CD4-positive, alpha-beta T cell (primary cell): ENCODE data around the gene CIRBP. TPM values are rescaled to one million over a fixed set of nuclear protein-coding genes. Genes with fewer than 3 reads are reported as not detected.

Experiments
- ATAC-seq: fragments of 200-7000 bp; cut with Tn5 transposase; one replicate; pipeline ENCODE4 v1.10.0; 2022; ENCODE audit warnings: mild to moderate bottlenecking; ENCODE audit not compliant: poor library complexity
- CTCF ChIA-PET: fragments of 350-600 bp; sonication (Branson Sonifier 250); formaldehyde crosslinking; loops from one replicate; lab custom pipeline; 2021; ENCODE audit warnings: antibody characterized with exemption, inconsistent platforms; lab: Charles Lee
- POLR2A ChIA-PET: fragments of 350-600 bp; sonication (Branson Sonifier 250); formaldehyde crosslinking; loops from one replicate; lab custom pipeline; 2021; ENCODE audit warnings: antibody characterized with exemption, inconsistent platforms; lab: Charles Lee
- DNase-seq, 14 experiments: peaks; one replicate each; pipeline ENCODE4 v3.0.0-alpha.2; 2013 to 2020; ENCODE audit warnings: mixed read lengths in 2 of 14
- H3K27ac ChIP-seq, 2 donors: one replicate each; pipeline versions ENCODE4 v1.5.1 to v1.7.0; 2013; ENCODE audit warnings: low read length in 2 of 2, low read depth in 1 of 2, mild to moderate bottlenecking in 1 of 2
- H3K27me3 ChIP-seq, 2 experiments: 1 replicate in 1 of 2; 2 replicates in 1 of 2; pipeline versions ENCODE4 v1.6.1 to v1.7.0; 2013; ENCODE audit warnings: low read length in 2 of 2, control low read depth in 1 of 2, mild to moderate bottlenecking in 1 of 2, moderate library complexity in 1 of 2; ENCODE audit not compliant: insufficient read depth in 2 of 2, control insufficient read depth in 1 of 2
- H3K36me3 ChIP-seq: one replicate; pipeline ENCODE4 v1.6.1; 2013; ENCODE audit warnings: low read length, control low read depth; ENCODE audit not compliant: insufficient read depth
- H3K4me1 ChIP-seq: one replicate; pipeline ENCODE4 v1.6.1; 2013; ENCODE audit warnings: low read length, control low read depth; ENCODE audit not compliant: insufficient read depth
- H3K4me3 ChIP-seq: one replicate; pipeline ENCODE4 v1.5.1; 2013; ENCODE audit warnings: mild to moderate bottlenecking, low read length, moderate library complexity
- H3K9me3 ChIP-seq, 2 experiments: 1 replicate in 1 of 2; 2 replicates in 1 of 2; pipeline versions ENCODE4 v1.6.1 to v1.7.0; 2013; ENCODE audit warnings: low read length in 2 of 2, mild to moderate bottlenecking in 2 of 2, control low read depth in 1 of 2, moderate library complexity in 1 of 2; ENCODE audit not compliant: control insufficient read depth in 1 of 2, insufficient read depth in 1 of 2
- H3K27ac Mint-ChIP-seq: one replicate; pipeline ENCODE4 v1.8.0; 2020; ENCODE audit warnings: mixed read lengths
- H3K27me3 Mint-ChIP-seq: one replicate; pipeline ENCODE4 v1.8.0; 2021; ENCODE audit warnings: mixed read lengths
- H3K36me3 Mint-ChIP-seq: one replicate; pipeline ENCODE4 v1.8.0; 2021; ENCODE audit warnings: low read depth, mixed read lengths
- H3K4me1 Mint-ChIP-seq: one replicate; pipeline ENCODE4 v1.8.0; 2021; ENCODE audit warnings: low read depth, mixed read lengths
- H3K4me3 Mint-ChIP-seq: one replicate; pipeline ENCODE4 v1.8.0; 2020; ENCODE audit warnings: mild to moderate bottlenecking, mixed read lengths
- H3K9me3 Mint-ChIP-seq: one replicate; pipeline ENCODE4 v1.8.0; 2020; ENCODE audit warnings: mixed read lengths
- intact Hi-C, 2 experiments: fragments of 100-400 bp; cut with DNase I in 1 of 2; cut with micrococcal nuclease in 1 of 2; formaldehyde crosslinking; loops; one replicate each; pipeline versions ENCODE4 v1.15.1 to v1.9.0; 2023 to 2025; cut with DNase I, micrococcal nuclease
- total RNA-seq, 174 experiments: library from RNA in 2 of 174; stranded (reverse) in 2 of 174; gene quantifications; one replicate each; pipeline ENCODE4 v1.2.3 and lab custom pipeline; 2021 to 2026
- TF ChIP-seq, protein P1 (sequence below): fragments of 200-600 bp; IDR thresholded peaks from one replicate; pipeline ENCODE4 v1.8.0; 2022; ENCODE audit warnings: antibody characterized with exemption, mild to moderate bottlenecking

CIRBP gene
- total RNA-seq, 2 experiments from 2014 or later, result 614 to 628 TPM

DNA sequence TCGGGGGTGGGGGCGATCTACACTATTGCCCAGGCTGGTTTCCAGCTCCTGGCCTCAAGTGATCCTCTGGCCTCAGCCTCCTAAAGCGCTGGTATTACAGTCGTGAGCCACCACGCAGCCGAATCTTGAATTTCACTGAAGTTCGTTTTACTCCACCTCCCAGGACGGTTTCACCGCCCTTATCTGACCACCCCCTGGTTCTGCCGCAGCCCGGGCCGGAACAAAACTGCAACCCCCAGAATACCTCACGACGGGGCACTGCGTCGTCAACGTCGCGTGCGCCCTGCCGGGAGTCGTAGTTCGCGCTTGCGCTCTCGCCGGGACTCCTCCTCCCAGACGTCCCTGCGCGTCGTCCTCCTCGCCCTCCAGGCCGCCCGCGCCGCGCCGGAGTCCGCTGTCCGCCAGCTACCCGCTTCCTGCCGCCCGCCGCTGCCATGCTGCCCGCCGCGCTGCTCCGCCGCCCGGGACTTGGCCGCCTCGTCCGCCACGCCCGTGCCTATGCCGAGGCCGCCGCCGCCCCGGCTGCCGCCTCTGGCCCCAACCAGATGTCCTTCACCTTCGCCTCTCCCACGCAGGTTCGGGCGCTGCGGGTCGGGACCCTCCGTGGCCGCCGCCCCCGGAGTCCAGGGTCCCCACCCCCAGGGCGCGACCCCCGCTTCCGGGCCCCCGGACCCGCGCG, 27.6 kb upstream of the CIRBP start, which contains the start of gene ATP5F1D:
Gene ATP5F1D (plus strand): TSS at position 335 of the 679 bp plus-strand sequence. CDS start 100 bp downstream, at position 435.
- H3K4me1 Mint-ChIP-seq, result peaks cover 31% of the 10 kb centered on the region
- H3K27me3 Mint-ChIP-seq, result peaks cover 13% of the 10 kb centered on the region
- peak within 1 kb of the TSS; percentile 91 for H3K4me3 Mint-ChIP-seq
- Histone ChIP-seq H3K9me3 (peaks cover 0 to 4% of the 10 kb centered on the region in 2 experiments), H3K4me3 (peak within 1 kb of the TSS; percentile 53), H3K36me3 (peaks cover 7% of the 10 kb centered on the region), H3K27me3 (peaks cover 6% of the 10 kb centered on the region in 2 experiments), H3K4me1 (peaks cover 78% of the 10 kb centered on the region), H3K27ac (peak within 1 kb of the TSS in 1 of 2 donors; percentile 25)
- peak; percentile 82 to 96 (median 92) for DNase-seq
- ChIA-PET CTCF (interaction anchor here (1.0 to 1.9 kb wide), 5 partner anchors 25 to 321 kb away, joined by 3 to 7 read pairs (median 3); no protein-coding TSS in a partner anchor), POLR2A (interaction anchor here (1.5 to 7.9 kb wide), 3 partner anchors 26 to 128 kb away, joined by 4 to 476 read pairs (median 8); partner anchors contain the start of genes CIRBP and FAM174C)
- peaks cover 4% of the 10 kb centered on the region for H3K36me3 Mint-ChIP-seq
- peak within 1 kb of the TSS; percentile 89 for H3K27ac Mint-ChIP-seq
- TF ChIP-seq, protein P1, sequence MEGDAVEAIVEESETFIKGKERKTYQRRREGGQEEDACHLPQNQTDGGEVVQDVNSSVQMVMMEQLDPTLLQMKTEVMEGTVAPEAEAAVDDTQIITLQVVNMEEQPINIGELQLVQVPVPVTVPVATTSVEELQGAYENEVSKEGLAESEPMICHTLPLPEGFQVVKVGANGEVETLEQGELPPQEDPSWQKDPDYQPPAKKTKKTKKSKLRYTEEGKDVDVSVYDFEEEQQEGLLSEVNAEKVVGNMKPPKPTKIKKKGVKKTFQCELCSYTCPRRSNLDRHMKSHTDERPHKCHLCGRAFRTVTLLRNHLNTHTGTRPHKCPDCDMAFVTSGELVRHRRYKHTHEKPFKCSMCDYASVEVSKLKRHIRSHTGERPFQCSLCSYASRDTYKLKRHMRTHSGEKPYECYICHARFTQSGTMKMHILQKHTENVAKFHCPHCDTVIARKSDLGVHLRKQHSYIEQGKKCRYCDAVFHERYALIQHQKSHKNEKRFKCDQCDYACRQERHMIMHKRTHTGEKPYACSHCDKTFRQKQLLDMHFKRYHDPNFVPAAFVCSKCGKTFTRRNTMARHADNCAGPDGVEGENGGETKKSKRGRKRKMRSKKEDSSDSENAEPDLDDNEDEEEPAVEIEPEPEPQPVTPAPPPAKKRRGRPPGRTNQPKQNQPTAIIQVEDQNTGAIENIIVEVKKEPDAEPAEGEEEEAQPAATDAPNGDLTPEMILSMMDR, result no peak
- ATAC-seq, result peak; percentile 63
- intact Hi-C loops, result loop anchor here in 1 of 2 experiments (5.0 to 10.0 kb wide), 3 partner anchors 49 to 447 kb away; partner anchors contain the start of genes CNN2, PTBP1, RNU6-2 and TMEM259
- no peaks in the 10 kb centered on the region for H3K9me3 Mint-ChIP-seq

DNA sequence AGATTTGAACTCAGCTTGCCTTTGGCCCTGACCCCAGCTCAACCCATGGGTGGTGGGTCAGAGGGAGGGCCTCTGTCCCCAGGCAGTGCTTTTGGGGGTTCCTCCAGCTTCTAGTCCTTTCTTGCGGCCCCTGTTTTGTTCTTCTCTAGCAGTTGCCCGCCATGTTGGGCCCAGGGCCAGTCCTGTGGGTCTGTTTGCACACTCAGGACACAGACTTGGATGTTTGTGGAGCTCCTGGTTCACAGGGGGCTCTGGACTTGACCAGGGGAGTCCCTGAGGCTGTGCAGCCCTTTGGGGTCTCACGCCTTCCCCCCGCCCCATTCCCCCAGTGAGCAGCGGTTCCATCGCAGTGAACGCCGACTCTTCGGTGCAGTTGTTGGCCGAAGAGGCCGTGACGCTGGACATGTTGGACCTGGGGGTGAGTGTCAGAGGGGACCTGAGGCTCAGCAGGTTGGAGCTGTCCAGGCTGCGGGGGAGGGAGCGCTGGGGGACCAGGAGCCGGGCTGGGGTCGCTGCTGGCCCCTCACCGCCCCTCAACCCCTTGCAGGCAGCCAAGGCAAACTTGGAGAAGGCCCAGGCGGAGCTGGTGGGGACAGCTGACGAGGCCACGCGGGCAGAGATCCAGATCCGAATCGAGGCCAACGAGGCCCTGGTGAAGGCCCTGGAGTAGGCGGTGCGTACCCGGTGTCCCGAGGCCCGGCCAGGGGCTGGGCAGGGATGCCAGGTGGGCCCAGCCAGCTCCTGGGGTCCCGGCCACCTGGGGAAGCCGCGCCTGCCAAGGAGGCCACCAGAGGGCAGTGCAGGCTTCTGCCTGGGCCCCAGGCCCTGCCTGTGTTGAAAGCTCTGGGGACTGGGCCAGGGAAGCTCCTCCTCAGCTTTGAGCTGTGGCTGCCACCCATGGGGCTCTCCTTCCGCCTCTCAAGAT, 25.1 kb upstream of the CIRBP start:
- no peak overlapping the region for H3K4me3 ChIP-seq

More for the DNA sequence above, 25.1 kb upstream of the CIRBP start:
- H3K4me1 ChIP-seq, result peaks cover 71% of the 10 kb centered on the region
- Mint-ChIP-seq H3K27me3 (peaks cover 4% of the 10 kb centered on the region), H3K27ac (peak overlapping the region; percentile 82), H3K4me1 (peaks cover 22% of the 10 kb centered on the region), H3K36me3 (peaks cover 4% of the 10 kb centered on the region), H3K9me3 (no peaks in the 10 kb centered on the region), H3K4me3 (peak overlapping the region; percentile 84)
- CTCF ChIA-PET, result interaction anchor here (0.6 to 3.1 kb wide), 30 partner anchors 9 to 248 kb away, joined by 3 to 255 read pairs (median 6); partner anchors contain the start of genes ABCA7, ARHGAP45, CIRBP and CNN2
- no peak overlapping the region for H3K27ac ChIP-seq
- TF ChIP-seq, protein P1, result peak; percentile 85
- peaks cover 7% of the 10 kb centered on the region for H3K36me3 ChIP-seq
- DNase-seq, result peak; percentile 79 to 92 (median 86)
- intact Hi-C loops, result loop anchor here (1.0 to 10.0 kb wide), 5 partner anchors 22 to 449 kb away; partner anchors contain the start of genes CNN2 (in 1 of the 2), PTBP1 (in 1 of the 2), RNU6-2 (in 1 of the 2) and TMEM259 (in 1 of the 2)
- no peaks in the 10 kb centered on the region for H3K9me3 ChIP-seq
- POLR2A ChIA-PET, result interaction anchor here (0.6 to 7.9 kb wide), 9 partner anchors 9 to 447 kb away, joined by 3 to 476 read pairs (median 16); partner anchors contain the start of genes ARHGAP45, CIRBP, FAM174C and GPX4
- ATAC-seq, result peak; percentile 45
- H3K27me3 ChIP-seq, result no peaks in the 10 kb centered on the region
